GM18909 (cell line): Measurements from ENCODE around the gene CCDC92.
"Not testable (repeated sequence)": the region's sequence is repeated elsewhere in the genome, so short reads cannot be mapped to it uniquely, and the experiment has no call there.

Source experiments
- ATAC-seq: cut with Tn5 transposase; IDR thresholded peaks from one replicate; pipeline ENCODE4 v1.9.1; 2021; ENCODE audit warnings: mild to moderate bottlenecking; ENCODE audit not compliant: unreplicated experiment, poor library complexity

The CCDC92 gene

DNA sequence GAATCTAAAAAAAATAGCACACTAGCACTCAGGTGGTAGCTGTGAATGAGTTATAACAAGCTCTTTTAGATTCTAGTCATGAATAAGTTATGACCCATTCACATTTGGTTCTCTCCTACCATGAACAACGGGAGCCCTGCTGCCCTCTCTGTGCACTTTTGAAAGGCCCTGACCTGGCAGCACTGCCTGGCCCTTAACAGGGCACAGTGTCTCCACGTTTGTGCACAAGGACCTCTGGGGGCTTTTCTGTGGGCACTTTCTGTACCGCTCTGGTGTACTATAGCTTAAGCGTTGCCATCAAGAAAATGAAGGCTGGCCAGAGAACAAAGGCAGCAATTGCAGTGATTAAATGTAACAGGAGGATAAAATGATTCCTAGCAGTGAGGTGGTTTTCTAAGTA, 21.2 kb downstream of the CCDC92 start:
- ATAC-seq = no peak

DNA sequence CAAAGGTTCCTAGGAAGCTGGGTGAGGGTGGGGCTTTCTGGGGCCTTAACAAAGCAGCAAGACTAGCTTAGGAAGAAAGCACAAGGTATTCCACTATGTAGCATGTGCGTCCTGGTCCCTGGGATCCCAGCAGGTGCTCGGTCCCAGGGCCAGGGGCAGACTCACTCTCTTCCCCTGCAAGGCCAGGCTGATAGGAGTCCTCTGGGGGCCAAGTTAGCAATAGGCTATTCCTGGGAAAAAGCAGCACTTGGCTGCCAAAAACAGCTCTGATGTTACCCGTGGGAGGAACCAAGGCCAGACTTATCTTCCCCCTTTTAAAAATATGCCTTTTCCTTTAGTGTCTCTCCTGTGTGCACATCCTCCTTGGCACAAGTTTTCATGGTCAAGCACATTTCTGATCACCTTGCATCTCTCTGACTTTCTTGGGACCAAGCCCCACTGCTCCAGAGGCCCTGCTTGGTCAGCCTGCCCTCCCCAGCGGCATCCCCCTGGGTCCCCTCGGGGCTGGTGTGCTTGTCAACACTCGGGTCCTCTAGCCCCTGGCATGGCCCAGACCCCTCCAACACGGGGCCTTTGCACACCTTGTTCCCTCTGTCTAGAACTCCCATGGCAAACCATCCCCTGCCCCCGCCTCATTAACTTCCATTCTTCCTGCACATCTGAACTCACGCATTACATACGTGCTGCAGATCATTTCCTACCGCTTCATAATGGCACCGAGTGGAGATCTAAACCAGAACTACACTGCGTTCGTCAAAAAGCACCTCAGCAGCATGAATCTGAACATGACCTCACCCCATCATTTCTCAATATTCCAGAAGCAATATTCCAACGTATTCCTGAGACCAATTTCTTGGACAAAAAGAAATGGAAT, 21.9 kb downstream of the CCDC92 start:
- ATAC-seq = no peak

DNA sequence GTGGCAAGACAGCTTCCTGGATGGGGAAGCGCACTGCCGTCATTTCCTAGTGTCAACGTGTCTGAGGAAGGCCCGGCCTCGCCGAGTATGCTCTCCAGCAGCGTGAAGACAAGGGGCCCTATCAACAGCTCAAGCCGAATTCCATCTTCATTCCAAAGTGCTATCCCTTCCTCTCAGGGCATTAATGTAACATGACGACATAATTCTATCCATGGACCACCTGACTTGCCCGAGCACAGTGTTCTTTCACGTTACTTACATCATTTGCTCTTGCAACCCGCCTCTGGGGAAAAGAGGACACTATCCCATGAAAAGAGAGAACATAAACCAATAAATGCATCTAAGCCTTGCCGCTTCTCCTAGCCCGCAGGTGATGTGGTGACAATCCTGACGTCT, 22.9 kb downstream of the CCDC92 start:
- no peak for ATAC-seq

DNA sequence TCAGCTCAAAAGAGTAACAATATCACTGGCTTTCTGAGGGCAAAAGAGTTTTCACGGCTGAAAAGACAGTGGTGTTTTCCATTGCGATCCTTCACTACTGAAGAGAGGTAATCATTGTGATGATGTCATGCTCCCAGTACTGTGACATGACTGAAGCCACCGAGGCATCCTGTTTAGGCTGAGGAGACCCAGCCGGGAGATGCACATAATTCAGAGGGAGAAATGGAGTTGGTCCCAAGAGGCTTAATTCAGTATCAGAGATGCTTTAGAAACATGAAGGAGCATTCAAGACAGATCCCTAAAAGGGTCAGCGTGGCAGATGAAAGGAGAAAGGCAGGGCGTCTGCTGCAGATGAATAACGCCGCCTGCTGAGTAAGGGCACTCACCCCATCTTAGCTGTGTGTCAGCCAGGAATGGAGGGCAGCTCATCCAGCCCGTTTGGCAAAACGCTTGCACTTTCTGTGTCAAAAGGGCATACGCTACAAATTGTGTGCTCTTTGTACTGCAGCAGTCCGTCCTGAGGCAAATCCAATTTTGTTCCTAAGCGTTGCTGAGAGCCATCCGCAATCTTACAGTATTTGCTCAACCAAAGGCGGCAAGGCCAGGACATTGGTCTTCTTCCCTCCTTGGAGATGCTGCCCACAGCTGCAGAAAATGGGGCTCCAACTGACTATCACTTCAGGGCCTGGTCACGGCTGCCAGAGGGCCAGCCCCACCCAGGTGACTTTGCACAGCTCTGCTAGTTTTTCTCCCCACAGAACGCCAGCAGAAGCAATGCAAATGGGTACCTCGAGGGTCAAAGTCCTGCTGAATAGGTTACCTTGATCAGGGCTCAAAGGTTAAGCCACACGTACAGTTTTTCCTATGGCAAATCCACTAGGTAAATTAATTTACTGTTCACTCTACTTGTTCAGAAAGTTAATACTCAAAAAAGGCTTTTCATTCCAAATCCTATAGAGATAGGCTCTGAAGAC, 23.5 kb downstream of the CCDC92 start:
- no peak for ATAC-seq

DNA sequence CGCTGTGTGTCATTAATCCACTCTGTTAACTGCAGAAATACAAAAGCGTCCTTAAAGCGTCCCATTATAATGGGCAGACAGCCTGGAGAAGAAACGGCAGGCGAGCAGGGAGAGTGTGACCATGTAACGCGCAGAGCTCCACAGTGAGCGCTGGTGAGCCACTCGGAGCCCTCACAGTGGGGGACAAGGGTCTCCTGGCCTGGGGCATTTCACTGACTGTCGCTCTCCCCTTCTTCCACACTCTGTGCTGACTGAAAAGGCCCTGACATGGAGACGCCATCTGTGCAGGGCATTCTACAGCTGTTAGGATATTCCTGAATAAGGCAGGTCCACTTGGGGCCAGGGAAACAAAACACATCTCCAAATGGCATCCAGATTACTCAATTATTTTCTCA, 24.2 kb downstream of the CCDC92 start:
- ATAC-seq = no peak

GRCh38 chr12:123947531-123947930, 25.1 kb downstream of the CCDC92 start:
- ATAC-seq = not testable (repeated sequence)

- not testable (repeated sequence) for ATAC-seq
These were observed 25.8 kb downstream of the CCDC92 start for GRCh38 chr12:123946516-123947505.

DNA sequence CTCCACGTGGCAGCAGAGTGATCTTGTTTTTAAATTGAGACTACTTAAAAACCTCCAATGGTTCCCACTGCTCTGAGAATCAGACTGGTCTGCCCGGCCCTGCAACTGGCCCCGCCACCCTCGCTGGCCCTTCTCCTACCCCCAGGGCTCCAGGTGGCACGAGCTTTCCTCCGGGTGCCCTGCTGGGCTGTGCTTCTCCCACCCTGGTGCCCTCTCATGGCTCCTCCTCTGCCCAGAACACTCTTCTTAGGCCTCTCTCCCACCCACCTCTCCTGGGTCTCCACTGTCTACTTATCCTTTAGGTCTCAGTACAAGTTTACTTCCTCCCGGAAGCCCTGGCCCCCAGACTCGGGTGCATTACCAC, 26.5 kb downstream of the CCDC92 start:
- ATAC-seq = no peak

DNA sequence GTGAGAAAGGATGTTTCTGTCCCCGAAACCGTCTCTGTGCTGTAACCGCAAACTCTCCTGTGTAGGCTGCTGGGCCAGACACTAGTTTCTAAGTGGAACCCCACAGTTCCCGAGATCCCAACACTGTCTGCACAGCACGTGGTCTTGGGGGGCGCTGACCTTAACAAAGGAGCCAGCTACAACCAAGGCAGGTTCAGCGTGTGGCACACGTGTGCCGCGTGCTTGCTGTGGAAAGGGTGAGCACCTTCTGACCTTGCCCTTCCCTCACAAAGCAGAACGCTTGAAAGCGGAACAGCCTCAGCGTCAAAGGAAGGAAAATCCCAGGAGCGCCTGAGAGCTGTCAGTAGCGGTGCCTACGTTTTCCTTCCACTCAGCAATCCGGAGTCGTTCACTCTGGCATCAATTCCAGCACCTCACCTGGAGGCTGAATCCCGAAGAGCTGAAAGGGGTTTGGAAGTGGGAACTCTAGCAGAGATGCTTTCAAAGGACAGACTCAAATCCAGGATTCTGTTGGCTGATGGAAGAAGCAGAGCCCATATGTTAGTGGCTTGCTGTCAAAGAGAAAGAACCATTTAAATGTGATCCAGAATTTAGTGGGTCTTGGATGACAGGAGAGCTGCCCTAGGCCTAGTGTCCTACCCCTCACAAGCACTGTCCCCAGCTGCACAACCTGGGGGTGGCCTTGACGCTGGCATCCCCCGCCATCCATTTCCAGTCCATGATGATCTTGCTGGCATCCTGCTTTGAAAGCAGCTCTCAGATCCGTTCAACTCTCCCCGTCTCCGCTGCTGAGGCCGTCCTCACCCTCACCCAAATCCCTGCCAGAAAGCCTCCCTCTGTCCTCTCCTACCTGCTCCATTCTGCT, 27.1 kb downstream of the CCDC92 start:
- ATAC-seq = no peak

GRCh38 chr12:123944696-123945095, 27.9 kb downstream of the CCDC92 start:
- ATAC-seq = no peak

DNA sequence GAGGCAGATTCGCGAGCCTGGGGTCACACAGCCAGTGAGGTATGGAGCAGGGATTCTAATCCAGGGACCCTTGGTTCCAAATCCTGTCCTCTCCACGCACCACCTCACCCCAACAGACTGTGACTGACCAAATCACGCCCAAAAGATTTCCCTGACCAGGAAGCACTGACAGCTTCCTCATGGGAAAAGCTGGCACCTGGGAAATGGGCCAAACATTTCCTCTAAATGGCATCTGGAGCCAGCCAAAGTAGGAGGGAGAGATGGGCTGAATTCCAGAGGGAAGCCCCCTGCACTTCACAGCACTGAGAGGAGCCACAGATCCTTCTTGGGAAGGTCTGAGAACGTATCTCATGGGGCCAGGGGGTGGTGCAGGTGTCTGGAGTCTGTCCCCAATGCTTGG, 28.8 kb downstream of the CCDC92 start:
- no peak for ATAC-seq

- no peak for ATAC-seq
These were observed 29.6 kb downstream of the CCDC92 start for GRCh38 chr12:123942911-123943648.

DNA sequence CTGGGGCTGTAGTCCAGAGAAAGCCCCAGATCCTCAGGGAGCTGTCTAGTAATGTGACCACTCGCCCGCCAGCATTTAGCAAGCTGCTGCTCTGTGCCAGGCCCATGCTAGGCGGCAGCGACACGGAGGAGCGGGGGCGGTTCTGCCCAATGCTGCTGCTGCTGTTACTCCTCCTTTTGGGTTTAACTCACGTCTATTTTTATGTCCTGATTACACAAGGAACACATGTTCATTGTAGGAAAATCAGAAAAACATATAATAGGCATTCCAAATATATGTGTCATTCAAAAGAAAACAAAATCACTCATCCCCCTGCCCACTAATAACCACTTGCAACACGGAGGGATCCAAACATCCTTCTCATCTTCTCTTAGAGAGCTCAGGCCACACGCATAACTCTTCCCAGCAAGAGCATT, 30.4 kb downstream of the CCDC92 start:
- ATAC-seq = no peak

DNA sequence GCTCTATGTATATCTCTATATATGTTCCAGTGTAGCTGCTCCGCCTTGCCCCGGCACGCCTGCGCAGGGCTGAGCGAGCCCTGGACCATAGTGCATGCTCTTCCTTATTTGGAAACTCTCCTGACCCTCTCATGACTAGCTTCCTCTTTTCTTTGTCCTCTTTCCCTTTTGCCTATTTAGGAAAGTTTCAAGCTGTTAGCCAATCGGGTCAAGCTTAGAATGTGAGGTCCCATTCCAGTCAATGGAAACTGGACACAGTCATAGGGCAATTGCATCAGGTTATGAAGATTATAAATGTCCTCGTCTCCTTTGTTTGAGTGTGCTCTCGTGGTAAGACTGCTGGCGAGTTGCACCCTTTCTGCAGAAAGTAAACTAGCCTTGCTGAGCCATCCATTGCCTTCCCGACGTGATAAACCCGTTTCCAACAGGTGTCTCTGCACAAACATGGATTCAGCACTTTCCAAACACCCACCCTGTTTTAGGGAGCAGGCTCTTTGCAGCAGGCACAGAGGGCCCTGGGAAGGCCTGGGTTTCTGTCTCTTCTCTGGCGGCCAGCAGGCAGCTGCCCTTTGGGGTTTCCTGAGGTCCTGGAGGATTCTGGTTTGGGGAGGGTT, 30.9 kb downstream of the CCDC92 start:
- ATAC-seq = no peak

GRCh38 chr12:123941000-123941399, 31.6 kb downstream of the CCDC92 start:
- no peak for ATAC-seq

- ATAC-seq = no peak
These were observed 32.0 kb downstream of the CCDC92 start for GRCh38 chr12:123940627-123940966.

GRCh38 chr12:123939716-123940626, 32.7 kb downstream of the CCDC92 start:
- no peak for ATAC-seq
